Mesendoderm (in vitro differentiated cells): ENCODE data around the gene ATAD1. TPM values are rescaled to one million over a fixed set of nuclear protein-coding genes. Genes with fewer than 3 reads are reported as not detected.

ENCODE experiments used
- DNase-seq: peaks from one replicate; pipeline ENCODE4 v3.0.0; 2013
- H2AK5ac ChIP-seq: 2 replicates; pipeline ENCODE4 v1.6.1; 2013; ENCODE audit warnings: low read length, inconsistent platforms
- H2BK120ac ChIP-seq: 2 replicates; pipeline ENCODE4 v1.6.1; 2013; ENCODE audit warnings: low read depth, mild to moderate bottlenecking, low read length, moderate library complexity, mixed read lengths
- H2BK15ac ChIP-seq: replicated peaks from 2 replicates; pipeline ENCODE4 v1.6.1; 2013; ENCODE audit warnings: low read depth, mild to moderate bottlenecking, moderate library complexity
- H2BK5ac ChIP-seq: 2 replicates; pipeline ENCODE4 v1.6.1; 2013; ENCODE audit warnings: low read length, inconsistent platforms
- H3K18ac ChIP-seq: 2 replicates; pipeline ENCODE4 v1.6.1; 2013; ENCODE audit warnings: mild to moderate bottlenecking, low read length, mixed read lengths
- H3K23ac ChIP-seq: one replicate; pipeline ENCODE4 v1.6.1; 2013; ENCODE audit warnings: low read length
- H3K27ac ChIP-seq: 2 replicates; pipeline ENCODE4 v1.5.1; 2013; ENCODE audit warnings: low read depth, mild to moderate bottlenecking, inconsistent platforms, low read length, moderate library complexity
- H3K27me3 ChIP-seq: 2 replicates; pipeline ENCODE4 v1.6.1; 2013; ENCODE audit warnings: low read length, control low read depth, mild to moderate bottlenecking, inconsistent platforms; ENCODE audit not compliant: insufficient read depth, poor library complexity
- H3K36me3 ChIP-seq: 2 replicates; pipeline ENCODE4 v1.6.1; 2013; ENCODE audit warnings: low read length, inconsistent platforms; ENCODE audit not compliant: control insufficient read depth, insufficient read depth
- H3K4ac ChIP-seq: one replicate; pipeline ENCODE4 v1.6.1; 2013; ENCODE audit warnings: low read depth, mild to moderate bottlenecking, low read length, moderate library complexity
- H3K4me1 ChIP-seq: 2 replicates; pipeline ENCODE4 v1.6.1; 2013; ENCODE audit warnings: low read depth, low read length, inconsistent platforms; ENCODE audit not compliant: control insufficient read depth
- H3K4me2 ChIP-seq: 2 replicates; pipeline ENCODE4 v1.6.1; 2013; ENCODE audit warnings: low read length
- H3K4me3 ChIP-seq: 2 replicates; pipeline ENCODE4 v1.5.1; 2013; ENCODE audit warnings: mild to moderate bottlenecking, low read length
- H3K56ac ChIP-seq: one replicate; pipeline ENCODE4 v1.6.1; 2013; ENCODE audit warnings: low read length
- H3K79me1 ChIP-seq: 2 replicates; pipeline ENCODE4 v1.6.1; 2013; ENCODE audit warnings: low read length, inconsistent platforms
- H3K79me2 ChIP-seq: 2 replicates; pipeline ENCODE4 v1.6.1; 2013; ENCODE audit warnings: mild to moderate bottlenecking, low read length; ENCODE audit not compliant: control insufficient read depth, insufficient read depth
- H3K9ac ChIP-seq: 2 replicates; pipeline ENCODE4 v1.6.1; 2013; ENCODE audit warnings: low read length, inconsistent platforms
- H4K5ac ChIP-seq: one replicate; pipeline ENCODE4 v1.6.1; 2013; ENCODE audit warnings: low read length
- H4K8ac ChIP-seq: one replicate; pipeline ENCODE4 v1.6.1; 2013; ENCODE audit warnings: low read depth, mild to moderate bottlenecking, control low read depth, low read length, moderate library complexity
- WGBS: extraction: QIAGEN DNeasy Blood & Tissue Kit; methylation state at CpG from one replicate; pipeline ENCODE4 v1.1.7; 2013; ENCODE audit warnings: low lambda C conversion rate, missing lambda C conversion rate; ENCODE audit not compliant: insufficient coverage; ENCODE audit errors: extremely low coverage; 5-methylcytosine and 5-hydroxymethylcytosine counted together
- polyA plus RNA-seq, 2 experiments: library from polyadenylated mRNA; stranded (reverse); fragments of 200-250 nt; gene quantifications; one replicate each; pipeline ENCODE4 v1.2.3, GENCODE V29; 2013

The ATAD1 gene, protein sequence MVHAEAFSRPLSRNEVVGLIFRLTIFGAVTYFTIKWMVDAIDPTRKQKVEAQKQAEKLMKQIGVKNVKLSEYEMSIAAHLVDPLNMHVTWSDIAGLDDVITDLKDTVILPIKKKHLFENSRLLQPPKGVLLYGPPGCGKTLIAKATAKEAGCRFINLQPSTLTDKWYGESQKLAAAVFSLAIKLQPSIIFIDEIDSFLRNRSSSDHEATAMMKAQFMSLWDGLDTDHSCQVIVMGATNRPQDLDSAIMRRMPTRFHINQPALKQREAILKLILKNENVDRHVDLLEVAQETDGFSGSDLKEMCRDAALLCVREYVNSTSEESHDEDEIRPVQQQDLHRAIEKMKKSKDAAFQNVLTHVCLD
- 25.9 TPM for polyA plus RNA-seq (2013, experiment 1 of 2)
- polyA plus RNA-seq (2013, experiment 2 of 2): 26.5 TPM

- peaks cover 23% of the 10 kb centered on the region for H3K79me2 ChIP-seq
- no peaks in the 10 kb centered on the region for H3K36me3 ChIP-seq
- peak within 1 kb of the TSS; percentile 12 for H3K23ac ChIP-seq
- no peak within 1 kb of the TSS for H4K5ac ChIP-seq
- H4K8ac ChIP-seq: peak within 1 kb of the TSS; percentile 16
- H3K27me3 ChIP-seq: no peaks in the 10 kb centered on the region
- no peak within 1 kb of the TSS for H2AK5ac ChIP-seq
- peaks cover 1% of the 10 kb centered on the region for H3K79me1 ChIP-seq
- H2BK5ac ChIP-seq: peak within 1 kb of the TSS; percentile 61
- H3K4me1 ChIP-seq: no peaks in the 10 kb centered on the region
- H3K4me2 ChIP-seq: peak within 1 kb of the TSS; percentile 88
- peak within 1 kb of the TSS; percentile 98 for H3K56ac ChIP-seq
- no peak within 1 kb of the TSS for H3K4ac ChIP-seq
- H2BK120ac ChIP-seq: no peak within 1 kb of the TSS
- no peak within 1 kb of the TSS for H2BK15ac ChIP-seq
- WGBS: no CpG with 5 or more reads among the region's 60 CpGs
- peak within 1 kb of the TSS; percentile 92 for H3K4me3 ChIP-seq
- peak; percentile 95 for DNase-seq
- H3K27ac ChIP-seq: peak within 1 kb of the TSS; percentile 85
- peak within 1 kb of the TSS; percentile 96 for H3K9ac ChIP-seq
- peak within 1 kb of the TSS; percentile 71 for H3K18ac ChIP-seq
These were observed at the start of gene ATAD1 for GRCh38 chr10:87817609-87818504. ATAD1 (minus strand) TSS chr10:87818226; CDS start chr10:87814599, 3,627 bp downstream.

GRCh38 chr10:87867453-87867852 is 49.4 kb upstream of the ATAD1 start:
- H3K36me3 ChIP-seq: no peaks in the 10 kb centered on the region
- no peak overlapping the region for H3K9ac ChIP-seq
- H4K8ac ChIP-seq: no peak overlapping the region
- H3K27ac ChIP-seq: no peak overlapping the region
- no peaks in the 10 kb centered on the region for H3K4me1 ChIP-seq
- no peak overlapping the region for H2BK5ac ChIP-seq
- no peak overlapping the region for H3K4ac ChIP-seq
- H3K27me3 ChIP-seq: no peaks in the 10 kb centered on the region
- no peak overlapping the region for H2BK120ac ChIP-seq
- DNase-seq: no peak
- H4K5ac ChIP-seq: no peak overlapping the region
- H3K56ac ChIP-seq: no peak overlapping the region
- H3K79me1 ChIP-seq: no peaks in the 10 kb centered on the region
- H3K4me3 ChIP-seq: no peak overlapping the region
- H3K4me2 ChIP-seq: no peak overlapping the region
- no peak overlapping the region for H2BK15ac ChIP-seq
- H2AK5ac ChIP-seq: no peak overlapping the region
- H3K23ac ChIP-seq: no peak overlapping the region
- peaks cover 44% of the 10 kb centered on the region for H3K79me2 ChIP-seq
- H3K18ac ChIP-seq: no peak overlapping the region

DNA sequence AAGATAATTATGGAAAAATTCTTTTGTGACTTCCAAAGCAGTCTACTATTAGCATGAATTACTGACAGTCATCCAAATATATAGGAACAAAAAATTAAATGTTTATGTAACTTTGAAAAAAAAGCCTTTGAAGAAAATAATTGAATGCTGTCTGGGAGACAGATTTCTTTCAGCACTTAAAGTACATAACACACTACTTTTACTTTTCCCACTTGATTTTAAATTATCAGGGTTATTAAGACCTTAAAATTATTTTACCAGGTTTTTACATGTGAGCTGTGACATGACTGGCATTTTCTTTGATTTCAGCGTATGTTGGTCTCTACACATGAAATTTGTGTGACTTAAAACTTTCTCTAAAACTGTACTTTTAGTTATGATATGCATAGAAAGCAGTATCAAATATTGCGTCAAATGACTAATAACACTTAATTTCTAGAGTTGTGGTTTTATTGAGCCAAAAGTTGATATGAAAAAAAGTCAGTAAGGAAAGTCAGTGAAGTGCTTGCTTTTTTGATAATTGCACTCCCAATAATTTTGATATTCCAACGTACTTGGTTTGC is 48.5 kb upstream of the ATAD1 start:
- Histone ChIP-seq H3K27me3 (no peaks in the 10 kb centered on the region), H2BK15ac (no peak overlapping the region), H3K4me3 (no peak overlapping the region), H3K23ac (no peak overlapping the region), H2AK5ac (no peak overlapping the region), H4K5ac (no peak overlapping the region), H3K36me3 (no peaks in the 10 kb centered on the region), H3K4ac (no peak overlapping the region), H4K8ac (no peak overlapping the region), H3K4me2 (no peak overlapping the region), H3K4me1 (no peaks in the 10 kb centered on the region), H3K79me1 (no peaks in the 10 kb centered on the region), H3K9ac (peak overlapping the region; percentile 37), H3K18ac (no peak overlapping the region), H3K27ac (no peak overlapping the region), H3K79me2 (peaks cover 41% of the 10 kb centered on the region), H2BK120ac (no peak overlapping the region), H3K56ac (no peak overlapping the region), H2BK5ac (no peak overlapping the region)
- no peak for DNase-seq
- no CpG with 5 or more reads among the region's 3 CpGs for WGBS

- no peak overlapping the region for H2BK120ac ChIP-seq
- WGBS: no CpG with 5 or more reads among the region's 4 CpGs
These were observed 47.3 kb upstream of the ATAD1 start for GRCh38 chr10:87865241-87865881.

GRCh38 chr10:87864496-87865059 is 46.6 kb upstream of the ATAD1 start:
- Histone ChIP-seq H3K27me3 (no peaks in the 10 kb centered on the region), H3K4me2 (peak overlapping the region; percentile 53), H3K36me3 (no peaks in the 10 kb centered on the region), H2BK5ac (no peak overlapping the region), H2AK5ac (no peak overlapping the region), H2BK15ac (no peak overlapping the region), H3K4me3 (peak overlapping the region; percentile 65), H3K27ac (peak overlapping the region; percentile 23), H2BK120ac (no peak overlapping the region), H4K8ac (no peak overlapping the region), H3K56ac (peak overlapping the region; percentile 80), H4K5ac (no peak overlapping the region), H3K23ac (no peak overlapping the region), H3K4ac (no peak overlapping the region), H3K79me2 (peaks cover 34% of the 10 kb centered on the region), H3K79me1 (no peaks in the 10 kb centered on the region), H3K18ac (no peak overlapping the region), H3K4me1 (no peaks in the 10 kb centered on the region), H3K9ac (peak overlapping the region; percentile 76)
- DNase-seq: peak; percentile 26
- no CpG with 5 or more reads among the region's 16 CpGs for WGBS

More at GRCh38 chr10:87865241-87865881, 47.3 kb upstream of the ATAD1 start:
- Histone ChIP-seq H3K4me2 (peak overlapping the region; percentile 30), H3K27me3 (no peaks in the 10 kb centered on the region), H4K8ac (no peak overlapping the region), H3K4ac (no peak overlapping the region), H3K4me1 (no peaks in the 10 kb centered on the region), H3K9ac (peak overlapping the region; percentile 76), H2BK15ac (no peak overlapping the region), H3K36me3 (no peaks in the 10 kb centered on the region), H3K18ac (no peak overlapping the region), H2AK5ac (no peak overlapping the region), H3K79me1 (no peaks in the 10 kb centered on the region), H3K23ac (no peak overlapping the region), H3K27ac (no peak overlapping the region), H3K79me2 (peaks cover 35% of the 10 kb centered on the region), H4K5ac (no peak overlapping the region), H3K4me3 (peak overlapping the region; percentile 50), H3K56ac (peak overlapping the region; percentile 46), H2BK5ac (no peak overlapping the region)
- no peak for DNase-seq
